Fibroblast of skin of right quadriceps (primary cell): ENCODE results near the gene LAGE3.

Experiments
- DNase-seq: peaks from one replicate; pipeline ENCODE4 v3.0.0-alpha.2; 2013

The LAGE3 gene

GRCh38 chrX:154431341-154431740 lies 47.7 kb downstream of the LAGE3 start:
- DNase-seq = no peak

GRCh38 chrX:154430916-154431315 lies 48.2 kb downstream of the LAGE3 start:
- no peak for DNase-seq

GRCh38 chrX:154430479-154430878 lies 48.6 kb downstream of the LAGE3 start:
- DNase-seq = no peak

- DNase-seq = no peak
These were observed 49.4 kb downstream of the LAGE3 start for GRCh38 chrX:154429711-154430110.

- DNase-seq = peak; percentile 94
These were observed 50.6 kb downstream of the LAGE3 start, which contains the start of gene ATP6AP1 for GRCh38 chrX:154428176-154429171. Gene ATP6AP1 (plus strand): TSS chrX:154428677. CDS start chrX:154428693, 16 bp downstream.
